LoVo (cell line): ENCODE results near the gene MBNL2.
"Not testable (repeated sequence)": the region's sequence is repeated elsewhere in the genome, so short reads cannot be mapped to it uniquely, and the experiment has no call there.

Source experiments
- DNase-seq: peaks from one replicate; pipeline ENCODE4 v3.0.0-alpha.2; 2016; ENCODE audit warnings: low spot score

Gene MBNL2

GRCh38 chr13:97348569-97349100, 126.5 kb downstream of the MBNL2 start:
- DNase-seq, result no peak

GRCh38 chr13:97352012-97352411, 129.9 kb downstream of the MBNL2 start:
- not testable (repeated sequence) for DNase-seq

GRCh38 chr13:97352815-97353214, 130.7 kb downstream of the MBNL2 start:
- no peak for DNase-seq

- no peak for DNase-seq
Observed at GRCh38 chr13:97353927-97354675, 132.0 kb downstream of the MBNL2 start.

GRCh38 chr13:97354808-97355207, 132.7 kb downstream of the MBNL2 start:
- DNase-seq, result no peak

GRCh38 chr13:97356592-97356991, 134.5 kb downstream of the MBNL2 start:
- no peak for DNase-seq

- peak; percentile 60 for DNase-seq
Observed at GRCh38 chr13:97359181-97360057, 137.3 kb downstream of the MBNL2 start.

- DNase-seq, result no peak
Observed at GRCh38 chr13:97360610-97361009, 138.5 kb downstream of the MBNL2 start.

- no peak for DNase-seq
Observed at GRCh38 chr13:97364031-97364430, 141.9 kb downstream of the MBNL2 start.

- no peak for DNase-seq
Observed at GRCh38 chr13:97364827-97365226, 142.7 kb downstream of the MBNL2 start.

GRCh38 chr13:97366172-97366688, 144.1 kb downstream of the MBNL2 start:
- DNase-seq, result no peak

GRCh38 chr13:97367016-97367822, 145.1 kb downstream of the MBNL2 start:
- DNase-seq, result no peak

- peak; percentile 20 for DNase-seq
Observed at GRCh38 chr13:97369261-97369893, 147.2 kb downstream of the MBNL2 start.

GRCh38 chr13:97371486-97372109, 149.5 kb downstream of the MBNL2 start:
- no peak for DNase-seq

- no peak for DNase-seq
Observed at GRCh38 chr13:97372936-97373335, 150.8 kb downstream of the MBNL2 start.

- no peak for DNase-seq
Observed at GRCh38 chr13:97373787-97374186, 151.7 kb downstream of the MBNL2 start.

GRCh38 chr13:97376981-97377380, 154.8 kb downstream of the MBNL2 start:
- no peak for DNase-seq

- no peak for DNase-seq
Observed at GRCh38 chr13:97379386-97379785, 157.3 kb downstream of the MBNL2 start.

- DNase-seq, result no peak
Observed at GRCh38 chr13:97380696-97381095, 158.6 kb downstream of the MBNL2 start.

GRCh38 chr13:97381189-97381588, 159.1 kb downstream of the MBNL2 start:
- DNase-seq, result no peak

GRCh38 chr13:97382276-97382675, 160.1 kb downstream of the MBNL2 start:
- DNase-seq, result no peak
